ENCODE data around the gene MX2.
A peak's percentile ranks its signal among the peaks of the same experiment; 100 is the strongest.
"Not testable (repeated sequence)": the region's sequence is repeated elsewhere in the genome, so short reads cannot be mapped to it uniquely, and the experiment has no call there.

MX2 gene, protein sequence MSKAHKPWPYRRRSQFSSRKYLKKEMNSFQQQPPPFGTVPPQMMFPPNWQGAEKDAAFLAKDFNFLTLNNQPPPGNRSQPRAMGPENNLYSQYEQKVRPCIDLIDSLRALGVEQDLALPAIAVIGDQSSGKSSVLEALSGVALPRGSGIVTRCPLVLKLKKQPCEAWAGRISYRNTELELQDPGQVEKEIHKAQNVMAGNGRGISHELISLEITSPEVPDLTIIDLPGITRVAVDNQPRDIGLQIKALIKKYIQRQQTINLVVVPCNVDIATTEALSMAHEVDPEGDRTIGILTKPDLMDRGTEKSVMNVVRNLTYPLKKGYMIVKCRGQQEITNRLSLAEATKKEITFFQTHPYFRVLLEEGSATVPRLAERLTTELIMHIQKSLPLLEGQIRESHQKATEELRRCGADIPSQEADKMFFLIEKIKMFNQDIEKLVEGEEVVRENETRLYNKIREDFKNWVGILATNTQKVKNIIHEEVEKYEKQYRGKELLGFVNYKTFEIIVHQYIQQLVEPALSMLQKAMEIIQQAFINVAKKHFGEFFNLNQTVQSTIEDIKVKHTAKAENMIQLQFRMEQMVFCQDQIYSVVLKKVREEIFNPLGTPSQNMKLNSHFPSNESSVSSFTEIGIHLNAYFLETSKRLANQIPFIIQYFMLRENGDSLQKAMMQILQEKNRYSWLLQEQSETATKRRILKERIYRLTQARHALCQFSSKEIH

DNA sequence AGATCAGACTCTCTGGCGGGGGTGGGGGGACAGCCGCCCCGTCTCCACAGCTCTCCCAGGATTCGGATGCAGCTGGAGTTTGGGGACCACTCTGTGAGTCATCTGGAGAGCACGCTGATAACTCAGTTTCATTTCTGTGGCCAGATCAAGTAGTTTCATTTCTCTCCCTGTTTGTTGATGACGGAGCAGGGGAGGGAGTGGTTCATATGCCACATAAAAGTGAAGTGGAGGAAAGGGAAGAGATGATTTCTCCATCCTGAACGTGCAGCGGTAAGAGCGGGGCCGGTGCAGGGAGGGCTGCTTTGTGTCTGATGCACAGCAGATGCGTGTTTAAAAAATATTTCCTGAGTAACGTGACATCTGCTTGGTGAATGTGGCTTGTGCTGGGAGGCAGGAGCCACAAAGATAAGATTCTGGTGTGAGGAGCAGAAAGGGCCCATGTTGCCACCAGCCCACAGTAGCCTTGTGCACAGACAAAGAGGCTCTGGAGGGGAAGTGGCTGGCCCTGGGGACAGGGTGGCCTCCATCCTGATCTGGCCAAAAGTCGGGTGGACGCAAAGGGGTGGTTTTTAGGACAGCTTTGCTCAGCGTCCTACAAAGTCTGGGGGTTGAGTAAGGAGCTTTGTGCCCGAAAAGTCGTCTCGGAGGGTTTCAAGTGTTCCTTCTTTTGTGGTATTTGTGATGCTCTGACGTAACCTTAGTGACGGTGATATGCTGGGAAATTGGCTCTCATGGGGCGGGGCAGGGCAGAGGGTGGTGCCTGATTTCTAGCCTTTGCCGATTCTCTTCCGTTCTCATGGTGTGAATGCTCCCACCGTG is at the start of gene MX2:
TSS of gene MX2 (plus strand) at position 242 of the 819 bp plus-strand sequence. CDS start 14,880 bp downstream, outside the sequence.
- peak; percentile 83 for DNase-seq (ENCODE audit: low spot score)

GRCh38 chr21:41313285-41314164 is 48.3 kb upstream of the MX2 start:
- DNase-seq (ENCODE audit: low spot score) = not testable (repeated sequence)

- no peak for DNase-seq (ENCODE audit: low spot score)
Measured at GRCh38 chr21:41315726-41316125, 46.1 kb upstream of the MX2 start.

DNA sequence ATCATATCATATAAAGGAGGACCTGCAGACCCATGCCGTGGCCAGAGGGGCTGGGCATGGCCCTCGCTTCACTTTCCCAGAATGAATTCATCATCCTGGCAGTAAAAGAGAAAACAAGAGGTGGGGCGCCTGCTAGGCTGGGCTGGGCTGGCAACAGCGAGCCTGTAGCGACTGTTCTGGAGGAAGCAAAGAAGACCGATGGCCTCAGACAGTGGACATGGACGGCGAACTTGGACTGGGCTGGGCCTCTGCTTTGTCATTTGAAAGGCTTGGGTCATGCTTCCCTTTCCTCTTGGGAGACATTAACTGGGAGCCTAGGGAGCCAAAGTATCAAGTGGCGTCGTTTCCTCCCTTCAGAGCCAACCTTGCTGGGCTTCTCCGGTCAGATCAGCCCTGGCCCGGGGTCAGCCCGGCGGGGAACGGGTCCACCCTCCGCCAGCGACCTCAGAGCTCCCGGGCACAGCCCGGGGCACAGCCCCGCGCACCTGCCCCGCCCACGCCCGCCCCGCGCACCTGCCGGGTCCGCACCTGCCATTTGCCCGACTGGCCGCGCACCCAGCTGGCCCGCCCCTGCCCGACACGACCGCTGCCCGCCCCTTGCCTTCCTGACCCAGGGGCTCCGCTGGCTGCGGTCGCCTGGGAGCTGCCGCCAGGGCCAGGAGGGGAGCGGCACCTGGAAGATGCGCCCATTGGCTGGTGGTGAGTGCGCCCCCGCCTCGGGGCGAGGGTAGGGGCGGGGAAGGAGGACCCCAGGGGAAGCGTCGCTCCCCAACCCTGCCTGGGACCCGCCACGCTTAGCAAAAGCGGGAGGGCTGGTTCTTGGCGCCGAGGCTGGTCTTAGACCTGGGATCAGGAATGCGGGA is 45.4 kb upstream of the MX2 start, which contains the start of gene FAM3B:
TSS of gene FAM3B (plus strand) at position 602 of the 863 bp plus-strand sequence. CDS start at position 681, 79 bp downstream.
- DNase-seq (ENCODE audit: low spot score) = no peak

DNA sequence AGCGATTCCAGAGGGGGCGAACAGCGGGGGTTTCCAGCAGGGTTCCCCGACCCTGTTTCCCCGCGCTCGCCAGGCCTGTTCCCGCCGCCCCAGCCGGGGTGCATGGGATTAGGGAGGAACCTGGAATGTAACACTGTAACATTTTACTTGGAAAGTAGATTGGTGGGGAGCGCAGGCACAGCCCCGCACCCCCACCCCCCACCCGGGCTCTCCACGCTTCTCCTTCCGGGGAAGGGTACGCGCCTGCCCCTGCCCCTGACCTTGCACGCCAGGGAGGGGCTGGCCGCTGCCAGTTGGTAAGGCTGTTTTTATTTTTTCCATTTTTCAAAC is 44.8 kb upstream of the MX2 start:
- no peak for DNase-seq (ENCODE audit: low spot score)

DNA sequence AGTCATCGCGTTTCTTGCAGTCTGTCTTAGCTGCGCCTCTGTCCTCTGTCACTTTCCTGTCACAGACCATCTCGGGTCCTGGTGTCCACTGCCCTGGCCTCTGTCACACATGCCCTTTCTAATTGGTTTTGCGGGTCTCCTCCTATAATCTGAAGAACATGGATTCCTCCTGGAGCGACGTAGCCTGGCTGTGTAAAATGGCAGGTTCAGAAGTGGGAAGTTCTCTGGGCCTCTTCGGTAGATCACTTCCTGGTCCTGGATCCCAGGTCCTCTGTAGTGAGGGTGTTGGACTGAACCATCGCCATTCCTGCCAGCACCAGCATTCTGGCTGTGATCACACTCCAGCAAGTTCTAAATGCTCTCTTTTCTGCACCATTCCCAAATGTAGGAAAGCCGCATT is 44.4 kb upstream of the MX2 start:
- DNase-seq (ENCODE audit: low spot score) = no peak

- DNase-seq (ENCODE audit: low spot score) = no peak
Measured at GRCh38 chr21:41318218-41318617, 43.6 kb upstream of the MX2 start.

DNA sequence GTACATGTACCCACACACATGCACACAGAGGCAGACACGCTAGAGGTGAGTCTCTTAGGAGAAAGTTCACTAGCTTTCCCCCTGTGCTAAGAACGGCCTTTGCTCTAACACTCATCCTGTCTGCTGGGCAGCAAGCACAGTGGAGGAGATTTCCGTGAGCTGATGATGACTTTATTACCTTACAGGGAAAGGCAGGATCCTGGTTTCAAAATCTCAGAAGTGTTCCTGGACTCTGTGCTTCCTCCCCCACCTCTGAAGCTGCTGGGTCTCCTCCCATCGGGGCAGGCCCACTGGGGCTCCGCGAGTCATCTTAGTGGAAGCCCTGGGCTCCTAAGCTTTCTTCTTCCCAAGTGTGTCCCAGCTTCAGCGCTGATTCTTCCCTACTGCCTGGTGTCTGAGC is 42.6 kb upstream of the MX2 start:
- DNase-seq (ENCODE audit: low spot score) = no peak

DNA sequence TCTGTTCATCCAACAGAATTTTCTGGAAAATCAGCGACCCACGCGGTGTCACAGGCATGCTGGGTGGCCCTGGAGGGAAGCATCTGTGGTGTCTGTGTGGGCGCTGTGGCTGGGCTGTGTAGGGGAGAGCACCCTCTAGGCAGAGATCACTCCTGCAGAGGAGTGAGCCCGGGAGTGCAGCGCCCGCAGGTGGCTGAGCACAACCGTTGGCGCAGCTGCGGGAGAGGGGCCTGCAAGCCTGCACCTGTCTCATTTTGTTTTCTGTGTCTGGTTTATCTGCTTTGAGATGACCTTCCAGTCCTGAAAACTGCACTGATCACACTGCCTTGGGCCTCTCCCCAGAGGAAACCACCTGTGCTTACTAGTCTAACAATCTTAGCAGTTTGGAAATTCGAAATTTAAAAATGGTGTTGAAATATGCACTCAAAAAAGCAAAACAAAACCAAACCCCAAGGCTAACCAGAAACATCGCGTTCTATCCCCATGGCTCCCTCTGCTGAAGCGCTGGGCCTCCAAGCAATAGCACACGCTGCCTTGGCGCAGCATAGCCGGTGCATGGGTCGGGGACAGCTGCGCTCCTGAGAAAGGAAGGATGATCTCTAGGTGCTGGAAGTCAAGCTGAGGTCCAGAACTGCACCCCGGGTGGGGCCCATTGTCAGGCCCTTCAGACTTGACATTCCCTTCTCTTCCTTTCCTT is 40.5 kb upstream of the MX2 start:
- peak; percentile 91 for DNase-seq (ENCODE audit: low spot score)

DNA sequence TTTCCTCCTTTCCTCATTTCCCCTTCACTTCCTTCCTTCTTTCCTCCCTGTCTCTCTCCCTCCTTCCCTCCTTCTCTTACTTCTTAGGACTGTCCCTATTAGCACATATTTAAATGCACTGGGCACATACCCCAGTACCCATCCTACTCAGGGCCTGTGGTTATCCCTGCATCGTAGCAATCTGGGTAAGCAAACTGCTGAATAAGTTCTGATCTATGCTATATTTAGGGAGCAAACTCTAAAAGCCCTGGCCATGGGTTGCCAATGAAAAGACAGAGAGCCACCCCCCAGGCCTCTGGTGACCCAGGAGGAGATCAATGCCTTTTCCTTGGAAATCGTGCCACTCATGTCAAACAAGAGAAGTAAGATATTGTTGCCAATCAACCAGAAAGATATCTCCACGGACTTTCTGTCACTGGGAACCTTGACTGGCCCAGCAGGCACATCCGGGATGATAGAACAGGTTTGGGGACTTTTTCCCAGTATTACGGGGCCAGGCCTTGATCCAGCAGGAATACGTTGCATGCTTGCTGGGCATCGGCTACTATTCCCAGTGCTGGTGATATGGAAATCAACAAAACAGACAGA is 39.8 kb upstream of the MX2 start:
- peak; percentile 41 for DNase-seq (ENCODE audit: low spot score)

DNA sequence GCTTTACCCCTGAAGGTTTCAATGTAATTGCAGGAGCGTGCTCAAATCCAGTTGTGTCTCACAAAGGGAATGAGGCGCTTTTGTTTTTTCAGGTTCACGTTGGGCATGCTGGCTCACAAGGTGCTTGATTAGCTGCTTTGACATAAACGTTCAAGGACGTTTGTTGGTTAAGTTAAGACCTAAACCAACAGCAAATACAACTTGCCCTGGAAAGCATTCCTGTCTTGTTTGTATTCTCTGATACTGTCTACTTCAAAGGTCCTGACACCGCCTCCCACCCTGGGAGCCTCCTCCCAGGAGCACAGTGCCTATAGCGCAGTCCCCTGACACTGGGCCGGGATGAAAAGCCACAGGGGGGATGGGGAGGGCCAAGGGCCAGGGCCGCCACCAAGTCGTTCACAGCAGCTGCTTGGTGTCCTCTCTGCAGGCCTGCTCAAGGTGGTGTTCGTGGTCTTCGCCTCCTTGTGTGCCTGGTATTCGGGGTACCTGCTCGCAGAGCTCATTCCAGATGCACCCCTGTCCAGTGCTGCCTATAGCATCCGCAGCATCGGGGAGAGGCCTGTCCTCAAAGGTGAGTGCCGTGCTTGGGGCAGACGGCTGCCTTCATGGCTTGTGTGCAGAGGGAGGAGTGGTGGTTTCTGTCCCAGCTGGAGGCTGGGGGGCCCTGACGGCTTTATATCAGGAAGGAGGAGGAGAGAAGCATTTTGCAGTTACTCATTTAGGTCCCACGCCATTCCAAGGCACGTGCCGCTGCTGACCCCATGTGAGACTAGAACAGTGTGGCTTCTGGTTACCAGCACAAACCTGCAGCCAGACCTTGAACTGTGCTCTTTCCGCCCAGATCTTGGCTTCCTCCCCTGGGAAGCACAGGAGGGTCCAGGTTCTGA is 39.1 kb upstream of the MX2 start:
- peak; percentile 11 for DNase-seq (ENCODE audit: low spot score)

- DNase-seq (ENCODE audit: low spot score) = no peak
Measured at GRCh38 chr21:41325138-41325912, 36.5 kb upstream of the MX2 start.

GRCh38 chr21:41326414-41327080 is 35.3 kb upstream of the MX2 start:
- no peak for DNase-seq (ENCODE audit: low spot score)

DNA sequence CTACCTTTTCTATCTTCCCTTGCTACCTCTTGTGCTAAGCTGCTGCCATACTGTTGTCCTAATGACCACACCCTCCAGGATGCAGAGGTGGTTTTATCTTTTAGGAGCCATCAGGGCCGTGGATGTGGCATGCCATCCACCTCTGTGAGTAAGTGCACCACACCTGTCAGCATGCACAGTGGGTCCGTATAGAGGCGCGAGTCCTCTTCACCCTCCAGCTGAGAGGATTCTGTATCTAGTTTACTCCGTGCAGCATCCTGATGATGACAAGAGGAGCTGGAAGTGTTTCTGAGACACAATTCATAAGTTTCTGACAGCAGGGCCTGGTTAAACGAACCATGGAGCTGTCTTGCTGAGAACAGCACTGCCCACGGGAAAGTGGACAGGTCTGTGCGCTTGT is 34.1 kb upstream of the MX2 start:
- no peak for DNase-seq (ENCODE audit: low spot score)

- no peak for DNase-seq (ENCODE audit: low spot score)
Measured at GRCh38 chr21:41328660-41329607, 32.9 kb upstream of the MX2 start.

GRCh38 chr21:41333752-41334151 is 28.1 kb upstream of the MX2 start:
- DNase-seq (ENCODE audit: low spot score) = no peak
